Thymus (tissue), 11 donors: ENCODE results near the gene CAPRIN1. TPM values are rescaled to one million over a fixed set of nuclear protein-coding genes. Genes with fewer than 3 reads are reported as not detected.

ENCODE experiments used
- DNase-seq, 9 donors: peaks; one replicate each; pipeline ENCODE4 v3.0.0-alpha.2; 2013; ENCODE audit warnings: low spot score in 9 of 9, low read depth in 6 of 9, missing footprints in 1 of 9
- H3K27ac ChIP-seq, 2 donors: one replicate each; pipeline ENCODE4 v1.5.1; 2013; ENCODE audit warnings: control low read depth in 1 of 2, low read depth in 1 of 2, low read length in 1 of 2, mild to moderate bottlenecking in 1 of 2, moderate library complexity in 1 of 2
- H3K27me3 ChIP-seq, 2 donors: one replicate each; pipeline ENCODE4 v1.5.1; 2013; ENCODE audit warnings: low read length in 1 of 2; ENCODE audit not compliant: control insufficient read depth in 2 of 2, insufficient read depth in 1 of 2
- H3K36me3 ChIP-seq, 2 donors: one replicate each; pipeline ENCODE4 v1.5.1; 2013; ENCODE audit warnings: low read length in 1 of 2, mild to moderate bottlenecking in 1 of 2, moderate library complexity in 1 of 2; ENCODE audit not compliant: control insufficient read depth in 2 of 2, insufficient read depth in 2 of 2
- H3K4me1 ChIP-seq, 2 donors: one replicate each; pipeline ENCODE4 v1.5.1; 2013; ENCODE audit warnings: low read length in 2 of 2; ENCODE audit not compliant: control insufficient read depth in 2 of 2, insufficient read depth in 2 of 2
- H3K4me3 ChIP-seq, 2 donors: one replicate each; pipeline ENCODE4 v1.5.1; 2013; ENCODE audit warnings: low read length in 2 of 2, control low read depth in 1 of 2, mild to moderate bottlenecking in 1 of 2
- H3K9me3 ChIP-seq, 2 donors: one replicate each; pipeline ENCODE4 v1.5.1; 2013; ENCODE audit warnings: low read length in 1 of 2, mild to moderate bottlenecking in 1 of 2; ENCODE audit not compliant: control insufficient read depth in 2 of 2, insufficient read depth in 1 of 2
- WGBS: extraction: QIAGEN DNeasy Blood & Tissue Kit; methylation state at CpG from one replicate; pipeline ENCODE4 v1.1.7; 2013; 5-methylcytosine and 5-hydroxymethylcytosine counted together
- polyA plus RNA-seq: library from polyadenylated mRNA; stranded (reverse); fragments of 200-250 nt; gene quantifications from one replicate; pipeline ENCODE4 v1.2.3, GENCODE V29; 2013
- total RNA-seq: library from RNA; stranded (reverse); fragments of 120-200 nt; gene quantifications from one replicate; pipeline ENCODE4 v1.2.4, GENCODE V29; 2013
- donor health status: healthy.

CAPRIN1 gene
- total and polyA plus RNA-seq, 2 donors, result 98.1 to 135 TPM

DNA sequence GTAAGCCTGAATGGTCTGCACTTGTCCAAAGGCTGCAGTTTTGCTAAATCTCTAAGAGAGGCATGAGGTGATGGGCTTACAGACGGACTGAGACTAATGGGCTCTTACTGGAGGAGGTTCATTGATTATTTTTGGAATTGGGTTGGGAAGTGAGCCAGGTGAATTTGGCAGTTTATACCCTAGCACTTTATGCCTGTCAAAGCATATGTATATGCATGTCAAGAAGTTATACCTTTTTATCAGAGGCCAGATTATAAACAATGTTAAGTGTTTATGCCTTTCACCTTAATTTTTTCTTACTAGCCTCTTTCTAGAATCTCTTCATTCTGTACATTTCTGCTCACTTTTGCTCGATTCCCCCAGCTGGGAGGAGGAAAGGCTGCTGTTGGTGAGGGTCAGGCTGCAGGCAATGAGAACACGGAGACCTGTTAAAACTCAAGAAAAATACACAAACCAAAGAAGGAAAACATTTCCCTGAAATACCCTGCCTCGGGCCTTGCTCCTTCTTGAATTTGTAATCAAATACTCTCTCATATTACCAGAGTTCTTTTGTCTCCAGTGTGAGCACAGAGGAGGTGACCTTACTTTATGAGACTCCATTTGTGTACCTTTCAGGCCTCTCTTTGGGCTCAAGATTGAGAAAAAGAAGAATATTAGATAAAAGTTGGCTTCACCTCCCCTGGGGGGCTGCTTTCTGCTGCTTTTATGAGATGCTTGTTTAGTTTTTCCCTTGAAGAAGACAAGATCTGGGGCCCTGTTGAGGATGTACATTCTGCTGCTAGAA is 73.5 kb downstream of the CAPRIN1 start:
- H3K9me3 ChIP-seq, result no peaks in the 10 kb centered on the region
- peaks cover 39 to 67% of the 10 kb centered on the region in 2 donors for H3K36me3 ChIP-seq
- no peak overlapping the region for H3K27ac ChIP-seq
- no peak overlapping the region for H3K4me3 ChIP-seq
- H3K27me3 ChIP-seq, result no peaks in the 10 kb centered on the region
- no peaks in the 10 kb centered on the region for H3K4me1 ChIP-seq
- 96% methylated on average over 4 of the region's 4 CpGs for WGBS
- DNase-seq, result no peak

GRCh38 chr11:34126959-34127848 is 75.7 kb downstream of the CAPRIN1 start:
- H3K27me3 ChIP-seq, result no peaks in the 10 kb centered on the region
- H3K27ac ChIP-seq, result no peak overlapping the region
- 98% methylated on average over 12 of the region's 12 CpGs for WGBS
- peaks cover 29 to 71% of the 10 kb centered on the region in 2 donors for H3K36me3 ChIP-seq
- H3K9me3 ChIP-seq, result no peaks in the 10 kb centered on the region
- no peaks in the 10 kb centered on the region for H3K4me1 ChIP-seq
- no peak for DNase-seq
- H3K4me3 ChIP-seq, result no peak overlapping the region

DNA sequence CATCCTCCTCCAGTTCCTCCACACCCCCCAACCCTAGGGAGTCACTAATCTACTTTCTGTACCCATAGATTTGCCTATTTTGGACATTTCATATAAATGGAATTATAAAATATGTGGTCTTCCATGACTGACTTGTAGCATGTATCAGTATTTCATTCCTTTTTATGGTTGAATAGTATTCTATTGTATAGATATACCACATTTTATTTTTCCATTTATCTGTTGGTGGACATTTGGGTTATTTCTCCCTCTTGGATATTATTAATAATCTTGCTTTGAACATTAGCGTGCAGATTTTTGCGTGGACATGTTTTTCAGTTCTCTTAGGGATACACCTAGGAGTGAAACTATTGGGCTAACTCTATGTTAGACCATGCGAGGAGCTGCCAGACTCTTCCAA is 77.3 kb downstream of the CAPRIN1 start:
- no peaks in the 10 kb centered on the region for H3K27me3 ChIP-seq
- H3K4me1 ChIP-seq, result no peaks in the 10 kb centered on the region
- no peaks in the 10 kb centered on the region for H3K9me3 ChIP-seq
- over 99% methylated on average over 3 of the region's 3 CpGs for WGBS
- no peak for DNase-seq
- peaks cover 16 to 68% of the 10 kb centered on the region in 2 donors for H3K36me3 ChIP-seq
- H3K27ac ChIP-seq, result no peak overlapping the region
- H3K4me3 ChIP-seq, result no peak overlapping the region

GRCh38 chr11:34132261-34132965 is 80.9 kb downstream of the CAPRIN1 start:
- H3K4me1 ChIP-seq, result no peaks in the 10 kb centered on the region
- no peaks in the 10 kb centered on the region for H3K27me3 ChIP-seq
- H3K9me3 ChIP-seq, result no peaks in the 10 kb centered on the region
- 97% methylated on average over 4 of the region's 4 CpGs for WGBS
- peaks cover 30 to 73% of the 10 kb centered on the region in 2 donors for H3K36me3 ChIP-seq
- no peak overlapping the region for H3K27ac ChIP-seq
- DNase-seq, result no peak
- H3K4me3 ChIP-seq, result no peak overlapping the region

- no peak overlapping the region for H3K27ac ChIP-seq
- no peaks in the 10 kb centered on the region for H3K9me3 ChIP-seq
- 98% methylated on average over 5 of the region's 5 CpGs for WGBS
- no peaks in the 10 kb centered on the region for H3K4me1 ChIP-seq
- no peaks in the 10 kb centered on the region for H3K27me3 ChIP-seq
- peaks cover 47 to 83% of the 10 kb centered on the region in 2 donors for H3K36me3 ChIP-seq
- no peak for DNase-seq
- H3K4me3 ChIP-seq, result no peak overlapping the region
Observed at GRCh38 chr11:34134765-34135164, 83.2 kb downstream of the CAPRIN1 start.

GRCh38 chr11:34135439-34135838 is 83.9 kb downstream of the CAPRIN1 start:
- H3K27me3 ChIP-seq, result no peaks in the 10 kb centered on the region
- no peak for DNase-seq
- no peak overlapping the region for H3K4me3 ChIP-seq
- H3K4me1 ChIP-seq, result no peaks in the 10 kb centered on the region
- peaks cover 53 to 85% of the 10 kb centered on the region in 2 donors for H3K36me3 ChIP-seq
- no peak overlapping the region for H3K27ac ChIP-seq
- 97% methylated on average over 3 of the region's 3 CpGs for WGBS
- H3K9me3 ChIP-seq, result no peaks in the 10 kb centered on the region

GRCh38 chr11:34136420-34136819 is 84.9 kb downstream of the CAPRIN1 start:
- DNase-seq, result no peak

DNA sequence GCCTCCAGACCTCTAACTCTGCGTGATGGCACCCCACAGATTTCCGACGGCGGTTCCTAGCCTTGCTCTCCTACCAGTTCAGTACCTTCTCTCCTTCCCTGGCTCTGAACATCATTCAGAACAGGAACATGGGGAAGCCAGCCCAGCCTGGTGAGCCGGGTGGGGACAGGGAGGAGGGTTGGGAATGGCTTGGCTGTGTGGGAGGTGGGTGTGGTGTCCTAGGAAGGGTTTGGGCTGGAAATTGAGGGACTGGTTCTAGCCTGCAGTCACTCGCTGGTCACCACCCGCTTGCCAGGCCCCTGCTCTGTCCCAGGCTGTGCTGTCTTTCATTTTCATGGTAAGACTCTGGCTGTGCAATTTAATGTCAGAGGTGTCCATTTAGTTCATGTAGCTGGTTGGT is 87.8 kb downstream of the CAPRIN1 start:
- Histone ChIP-seq H3K36me3 (peaks cover 75 to 91% of the 10 kb centered on the region in 2 donors), H3K4me1 (no peaks in the 10 kb centered on the region), H3K4me3 (no peak overlapping the region), H3K27ac (no peak overlapping the region), H3K27me3 (no peaks in the 10 kb centered on the region), H3K9me3 (no peaks in the 10 kb centered on the region)
- DNase-seq, result no peak
- 94% methylated on average over 7 of the region's 7 CpGs for WGBS

More at GRCh38 chr11:34136420-34136819, 84.9 kb downstream of the CAPRIN1 start:
- Histone ChIP-seq H3K27me3 (no peaks in the 10 kb centered on the region), H3K4me3 (no peak overlapping the region), H3K36me3 (peaks cover 60 to 85% of the 10 kb centered on the region in 2 donors), H3K27ac (no peak overlapping the region), H3K4me1 (no peaks in the 10 kb centered on the region), H3K9me3 (no peaks in the 10 kb centered on the region)
- 98% methylated on average over 8 of the region's 8 CpGs for WGBS
